SH-SY5Y (cell line): ENCODE data around the gene SLC25A26.

Experiments used
- GATA2 ChIP-seq: IDR thresholded peaks from 2 replicates; pipeline ENCODE4 v1.6.1; 2011; ENCODE audit warnings: mild to moderate bottlenecking, low read depth, low read length
- GATA3 ChIP-seq: IDR thresholded peaks from 2 replicates; pipeline ENCODE4 v1.6.1; 2011; ENCODE audit warnings: low read depth, mild to moderate bottlenecking, low read length, moderate library complexity

Gene SLC25A26

DNA sequence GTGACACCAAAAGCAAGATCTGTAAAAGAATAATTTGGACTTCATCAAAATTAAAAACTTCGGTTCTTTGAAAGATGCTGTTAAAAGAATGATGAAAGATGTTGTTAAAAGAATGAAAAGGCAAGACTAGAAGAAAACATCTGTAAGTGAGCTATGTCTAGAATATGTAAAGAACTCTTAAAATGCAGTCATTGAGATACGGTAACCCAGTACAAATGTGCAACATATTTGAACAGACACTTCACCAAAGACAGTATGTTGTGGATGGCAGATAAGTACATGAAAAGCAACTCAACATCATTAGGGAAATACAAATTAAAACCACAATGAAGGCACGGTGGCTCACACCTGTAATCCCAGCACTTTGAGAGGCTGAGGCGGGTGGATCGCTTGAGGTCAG lies 140.6 kb downstream of the SLC25A26 start:
- TF ChIP-seq GATA3 (no peak), GATA2 (no peak)

DNA sequence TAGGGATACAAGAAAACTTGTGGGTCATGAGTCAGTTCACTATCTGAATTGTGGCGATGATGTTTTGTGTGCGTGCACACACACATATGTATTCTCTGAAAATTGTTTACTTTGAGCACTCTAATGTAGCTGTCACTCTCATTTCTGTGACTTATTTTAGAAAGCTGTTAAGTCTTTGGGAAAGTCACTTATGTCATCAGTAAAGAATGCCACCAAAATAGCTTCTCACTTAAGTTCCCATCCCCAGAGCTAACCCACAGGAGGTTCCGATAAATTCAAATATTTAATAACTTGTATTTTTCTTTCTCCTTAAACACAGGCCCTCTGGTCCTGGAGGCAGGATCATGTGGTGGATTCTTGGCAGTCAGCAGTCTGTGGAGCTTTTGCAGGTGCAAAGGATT lies 141.7 kb downstream of the SLC25A26 start:
- TF ChIP-seq GATA3 (no peak), GATA2 (no peak)

DNA sequence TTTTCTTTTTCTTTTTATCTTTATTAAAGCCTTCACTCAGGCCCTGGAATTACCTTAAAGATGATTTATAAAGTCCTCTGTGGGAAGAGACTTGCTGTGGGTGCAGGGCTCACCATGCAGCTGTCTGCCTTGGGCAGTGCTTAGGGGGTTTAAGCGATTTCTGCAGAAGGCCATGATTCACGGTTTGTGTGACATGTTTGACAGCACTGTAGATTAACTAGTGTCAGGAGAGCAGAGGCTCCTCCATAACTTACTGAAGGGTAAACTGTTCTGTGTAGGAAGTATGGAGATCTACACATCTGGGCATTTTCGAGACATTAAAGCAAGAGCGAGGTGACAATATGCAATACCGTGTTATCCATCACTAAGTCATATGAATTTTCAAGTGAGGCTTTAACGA lies 142.3 kb downstream of the SLC25A26 start:
- TF ChIP-seq GATA2, result no peak
- no peak for TF ChIP-seq GATA3

DNA sequence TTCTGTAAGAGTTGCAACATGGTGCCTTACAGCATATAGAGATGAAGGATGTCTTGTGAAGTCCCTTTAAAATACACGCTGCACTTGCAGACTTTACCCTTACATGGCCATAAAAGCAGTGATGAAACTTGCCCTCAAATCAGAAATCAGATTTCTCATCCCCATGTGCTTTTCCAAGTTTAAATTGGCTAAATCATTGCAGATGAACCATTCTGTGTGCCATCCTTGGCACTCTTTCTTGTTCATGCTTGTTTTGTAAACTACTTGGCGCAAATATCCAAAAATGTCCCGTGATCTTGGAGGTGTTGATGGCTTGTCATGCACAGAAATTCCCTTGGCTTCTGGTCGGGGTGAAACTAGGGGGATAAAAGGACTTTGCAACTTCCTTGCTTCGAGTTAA lies 144.3 kb downstream of the SLC25A26 start:
- TF ChIP-seq GATA2, result no peak
- TF ChIP-seq GATA3, result no peak

DNA sequence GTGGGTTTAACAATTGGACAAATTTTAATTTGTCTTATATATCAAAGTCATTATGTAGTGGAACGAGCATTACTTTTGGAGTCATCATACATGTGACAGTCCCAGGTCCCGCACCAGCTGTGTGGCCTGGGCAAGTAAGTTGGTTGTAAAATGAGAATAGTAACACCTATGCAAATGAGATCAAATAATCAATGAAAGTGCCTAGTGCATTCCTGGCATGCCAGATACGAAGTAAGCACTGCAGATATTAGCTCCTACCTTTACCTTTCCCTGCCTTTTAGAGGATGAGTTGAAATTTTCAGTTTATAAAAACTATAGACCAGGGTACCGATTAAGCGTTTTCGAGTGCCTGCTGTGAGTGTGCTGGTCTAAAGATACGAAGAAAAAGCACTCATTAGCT lies 145.9 kb downstream of the SLC25A26 start:
- TF ChIP-seq GATA2, result no peak
- TF ChIP-seq GATA3, result no peak

DNA sequence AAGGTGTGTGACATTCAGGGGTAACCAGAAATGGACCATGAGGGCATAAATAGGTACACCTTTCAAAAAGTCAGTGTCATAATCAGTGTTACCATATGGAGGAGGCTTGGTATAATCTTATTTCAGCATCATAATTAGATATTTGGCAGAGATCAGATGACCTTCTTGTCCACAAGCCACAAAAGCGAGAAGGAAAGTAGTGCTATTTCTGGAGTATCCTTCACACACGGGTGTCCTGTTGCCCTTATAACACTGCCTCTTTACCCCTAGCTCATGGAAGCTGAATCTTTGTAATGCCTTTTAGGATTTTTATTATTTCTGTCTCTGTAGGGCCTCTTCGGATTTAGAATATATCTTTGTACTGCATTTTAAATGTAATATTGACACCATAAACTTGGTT lies 147.2 kb downstream of the SLC25A26 start:
- no peak for TF ChIP-seq GATA2
- TF ChIP-seq GATA3, result no peak

DNA sequence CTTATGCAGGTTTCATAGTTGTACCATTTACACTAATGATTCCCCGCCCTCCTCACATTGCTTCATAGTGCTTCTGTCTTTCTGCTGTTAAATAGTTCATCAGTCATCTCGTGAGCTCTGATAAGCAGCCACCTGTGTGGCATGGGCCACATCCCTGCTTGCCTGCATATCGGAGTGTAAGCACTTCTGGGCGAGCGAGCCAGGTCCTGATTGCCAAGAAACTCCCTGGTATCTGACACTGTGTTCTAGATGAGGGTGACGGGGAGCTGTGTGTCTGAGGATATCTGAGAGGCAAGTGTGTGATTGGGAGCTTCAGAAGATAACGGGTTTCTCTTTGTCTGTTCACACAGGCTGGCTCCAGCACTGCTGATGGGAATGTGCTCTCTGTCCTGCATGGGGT lies 149.4 kb downstream of the SLC25A26 start:
- TF ChIP-seq GATA3 (no peak), GATA2 (no peak)

DNA sequence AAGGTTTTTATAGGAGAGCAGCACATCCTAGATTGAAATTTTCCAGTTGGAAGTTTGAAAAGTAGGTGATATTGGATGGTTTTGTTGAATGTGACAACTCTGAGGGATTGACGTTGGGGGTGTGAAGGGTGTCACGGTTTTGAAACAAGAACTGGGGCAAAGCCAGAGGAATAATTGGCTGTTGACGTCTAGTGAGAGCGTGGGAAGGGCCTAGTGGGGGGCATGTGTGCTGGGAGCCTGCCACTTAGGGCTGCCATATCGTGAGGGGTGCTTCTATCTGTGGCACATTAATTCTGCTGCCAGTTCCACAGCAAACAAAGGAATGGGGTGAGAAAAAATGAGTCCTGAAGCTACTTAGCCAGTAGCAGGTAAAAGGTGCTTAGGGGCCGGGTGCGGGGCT lies 150.6 kb downstream of the SLC25A26 start:
- TF ChIP-seq GATA2 (no peak), GATA3 (no peak)

DNA sequence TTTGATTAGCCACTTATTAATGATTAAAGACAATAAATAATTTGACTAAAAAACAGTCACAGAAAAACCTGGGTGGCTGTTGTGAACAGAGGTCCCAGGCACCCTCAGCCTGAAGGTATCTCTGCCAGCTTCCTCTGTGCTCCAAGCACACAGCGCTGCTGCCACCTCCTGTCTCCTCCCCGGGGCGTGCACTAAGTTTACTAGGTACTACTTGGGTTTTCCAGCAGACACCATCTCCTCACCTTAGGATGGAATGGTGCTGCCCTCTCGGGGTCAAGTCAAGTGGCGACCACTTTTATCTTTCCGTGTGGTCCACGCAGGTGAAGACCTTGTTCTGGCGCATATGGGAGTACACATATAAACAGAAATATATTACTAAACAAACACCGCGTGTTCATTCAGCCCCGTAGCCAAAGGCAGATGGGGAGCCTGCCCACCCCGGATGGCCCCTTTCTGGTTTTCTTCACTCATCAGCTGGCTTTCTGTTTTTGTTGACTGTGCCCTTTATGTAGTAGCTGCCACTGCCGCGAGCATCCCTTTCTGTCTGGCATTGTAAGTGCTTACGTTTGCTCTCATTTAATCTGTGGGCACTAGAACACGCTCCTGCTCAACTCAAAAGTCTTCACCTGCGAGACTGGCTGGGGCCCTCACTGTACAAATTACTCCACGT lies 152.0 kb downstream of the SLC25A26 start:
- no peak for TF ChIP-seq GATA3
- no peak for TF ChIP-seq GATA2

DNA sequence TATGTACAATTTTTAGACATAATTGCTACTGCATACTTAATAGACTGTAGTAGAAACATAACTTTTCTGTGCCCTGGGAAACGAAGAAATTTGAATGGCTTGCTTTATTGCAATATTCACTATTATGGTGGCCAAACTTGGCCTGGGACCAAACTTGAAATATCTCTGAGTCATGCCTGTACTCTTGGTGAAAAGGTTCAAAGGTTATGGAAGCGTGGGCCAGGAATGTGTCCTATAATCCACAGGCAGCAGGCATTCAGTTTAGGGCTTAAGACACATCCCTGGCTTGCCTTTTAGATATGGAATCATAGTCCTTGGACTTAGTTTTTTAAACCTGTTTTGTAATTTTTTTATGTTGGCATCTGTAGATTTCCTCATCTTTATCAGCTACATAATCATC lies 155.8 kb downstream of the SLC25A26 start:
- TF ChIP-seq GATA3 (no peak), GATA2 (no peak)

DNA sequence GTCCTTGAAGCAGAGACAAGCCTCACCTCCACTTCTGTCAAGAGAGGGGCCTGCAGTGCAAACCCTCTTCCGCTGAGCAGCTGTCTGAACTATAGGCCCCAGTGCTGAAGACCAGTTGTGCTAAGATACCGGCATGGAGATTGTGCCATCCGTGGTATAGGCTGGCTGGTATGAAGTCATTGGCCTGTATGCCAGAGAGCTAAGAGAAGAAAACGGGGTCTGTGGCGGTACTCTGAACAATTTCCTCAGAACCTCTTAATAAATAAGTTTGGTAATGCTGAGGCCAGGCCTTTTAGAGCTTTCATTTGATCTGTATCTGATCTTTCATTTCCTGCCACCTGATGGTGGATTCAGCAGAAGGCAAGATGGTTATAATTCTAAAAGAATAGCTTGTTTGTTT lies 157.0 kb downstream of the SLC25A26 start:
- TF ChIP-seq GATA3 (no peak), GATA2 (no peak)

DNA sequence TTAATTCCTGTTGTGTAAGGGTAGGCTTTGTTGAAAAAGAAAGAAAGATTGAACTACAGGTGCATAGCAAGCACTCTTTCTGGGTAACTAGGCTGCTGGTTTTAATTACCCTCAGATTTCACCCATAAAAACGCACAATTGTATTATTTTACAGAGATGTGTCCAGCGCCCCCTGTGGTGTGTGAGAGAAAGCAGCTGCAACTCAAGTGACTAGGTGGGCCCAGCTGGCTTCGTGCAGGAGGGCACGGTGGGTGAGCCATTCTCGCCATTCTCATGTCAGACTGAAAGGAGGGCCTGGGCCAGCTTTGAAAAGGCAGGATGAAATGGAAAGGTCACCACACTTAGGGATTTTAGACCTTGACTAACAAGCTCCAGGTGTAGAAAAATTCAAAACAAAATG lies 157.5 kb downstream of the SLC25A26 start:
- TF ChIP-seq GATA3 (no peak), GATA2 (no peak)

DNA sequence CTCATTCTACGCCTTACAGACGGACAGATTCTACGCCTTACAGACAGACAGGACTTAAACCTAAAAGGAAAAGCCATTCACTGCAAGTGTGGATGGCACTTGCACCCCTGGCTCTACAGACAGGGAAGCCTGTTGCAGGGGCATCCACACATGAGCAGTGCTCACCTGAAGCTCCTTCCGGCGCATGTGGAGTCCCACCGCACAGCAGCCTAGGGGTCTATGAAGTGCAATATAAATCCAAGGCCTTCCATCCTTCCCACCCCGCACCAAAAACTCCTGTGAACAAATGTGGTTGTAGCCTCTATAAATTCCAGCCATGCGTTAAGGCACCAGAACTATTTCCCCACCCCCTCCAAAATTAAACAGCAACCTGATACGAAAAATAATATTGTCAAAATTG lies 158.8 kb downstream of the SLC25A26 start:
- TF ChIP-seq GATA2 (no peak), GATA3 (no peak)

DNA sequence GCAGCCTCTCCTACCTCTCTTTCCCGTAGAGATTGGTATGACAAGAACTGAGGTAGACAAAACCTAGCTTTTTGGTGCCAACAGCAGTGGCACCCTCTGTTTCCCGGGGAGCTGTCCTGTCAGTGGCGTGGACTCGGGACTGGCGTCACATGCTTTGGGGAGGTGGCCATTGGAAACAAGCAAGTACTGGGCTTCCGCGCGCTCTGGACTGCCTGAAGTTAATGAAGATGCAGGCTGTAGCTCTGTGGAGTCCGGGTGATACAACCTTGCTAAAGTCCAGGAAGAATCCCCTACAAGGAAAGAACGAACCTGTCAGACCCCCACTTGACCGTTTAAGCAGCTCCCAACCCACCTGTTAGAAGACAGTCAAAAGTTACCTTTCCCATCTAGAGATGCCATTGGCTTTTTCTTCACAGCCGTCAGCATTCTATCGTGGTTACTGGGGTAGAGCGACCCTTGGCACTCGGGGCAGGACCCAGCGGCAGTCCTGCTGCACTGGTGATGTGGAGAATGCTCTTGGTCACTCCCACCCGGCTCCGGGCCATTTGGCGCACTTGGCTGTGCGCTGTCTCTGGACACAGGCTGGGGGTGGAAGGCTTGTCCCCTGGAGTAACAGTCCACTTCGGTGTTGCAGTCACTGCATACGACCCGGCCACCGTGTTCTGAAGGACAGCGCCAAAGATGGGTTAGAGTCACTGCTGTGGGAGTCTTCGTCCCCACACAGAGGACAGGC lies 159.6 kb downstream of the SLC25A26 start:
- TF ChIP-seq GATA3, result no peak
- TF ChIP-seq GATA2, result no peak

DNA sequence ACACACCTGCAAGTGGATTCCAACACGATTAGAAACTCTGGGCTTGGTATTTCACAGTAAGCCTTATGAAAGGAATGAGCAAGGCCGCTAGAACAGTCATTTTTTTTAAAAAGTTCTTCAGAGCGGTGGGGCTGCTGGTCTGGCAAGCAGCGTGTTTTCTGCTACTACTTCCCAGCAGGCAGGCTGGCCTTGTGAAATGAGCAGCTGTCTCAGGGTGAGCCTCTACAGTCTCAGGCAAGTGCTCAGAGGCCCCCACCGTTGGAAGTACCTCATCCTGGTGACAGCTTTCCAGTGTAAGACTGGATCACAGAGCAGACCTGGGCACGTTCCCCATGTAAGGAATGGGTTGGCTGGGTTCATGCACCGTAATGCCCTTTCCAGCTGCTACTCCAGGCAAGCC lies 160.8 kb downstream of the SLC25A26 start:
- no peak for TF ChIP-seq GATA3
- TF ChIP-seq GATA2, result no peak
